Aorta (tissue), 5 donors: ENCODE results near the gene CCDC148. TPM values are rescaled to one million over a fixed set of nuclear protein-coding genes. Genes with fewer than 3 reads are reported as not detected.

Experiments
- ATAC-seq: fragments of 200-7000 bp; cut with Tn5 transposase; one replicate; pipeline ENCODE4 v1.9.1; 2022; ENCODE audit warnings: moderate library complexity; ENCODE audit not compliant: low FRiP score
- DNase-seq, 2 donors: peaks; one replicate each; pipeline ENCODE4 v3.0.0-alpha.2; 2020
- H3K27ac ChIP-seq, 2 donors: one replicate each; pipeline ENCODE4 v1.5.1; 2013; ENCODE audit warnings: low read length in 2 of 2, mild to moderate bottlenecking in 2 of 2, moderate library complexity in 2 of 2, control low read depth in 1 of 2, inconsistent platforms in 1 of 2, low read depth in 1 of 2
- H3K27me3 ChIP-seq, 2 donors: one replicate each; pipeline ENCODE4 v1.6.1; 2013; ENCODE audit warnings: control low read depth in 1 of 2, low read length in 1 of 2, mild to moderate bottlenecking in 1 of 2, moderate library complexity in 1 of 2; ENCODE audit not compliant: insufficient read depth in 2 of 2, control insufficient read depth in 1 of 2
- H3K36me3 ChIP-seq, 2 donors: one replicate each; pipeline ENCODE4 v1.6.1; 2013; ENCODE audit warnings: control low read depth in 1 of 2, low read length in 1 of 2, mild to moderate bottlenecking in 1 of 2; ENCODE audit not compliant: insufficient read depth in 2 of 2, control insufficient read depth in 1 of 2
- H3K4me1 ChIP-seq, 2 donors: one replicate each; pipeline ENCODE4 v1.6.1; 2013; ENCODE audit warnings: low read length in 2 of 2, control low read depth in 1 of 2, mild to moderate bottlenecking in 1 of 2, moderate library complexity in 1 of 2; ENCODE audit not compliant: insufficient read depth in 2 of 2, control insufficient read depth in 1 of 2
- H3K4me3 ChIP-seq, 2 donors: one replicate each; pipeline ENCODE4 v1.5.1; 2013; ENCODE audit warnings: low read length in 2 of 2, control low read depth in 1 of 2, mild to moderate bottlenecking in 1 of 2
- H3K9me3 ChIP-seq: one replicate; pipeline ENCODE4 v1.6.1; 2013; ENCODE audit warnings: mild to moderate bottlenecking, low read length; ENCODE audit not compliant: control insufficient read depth
- WGBS, 2 donors: extraction: QIAGEN DNeasy Blood & Tissue Kit; methylation state at CpG; one replicate each; pipeline ENCODE4 v1.1.7; 2013; 5-methylcytosine and 5-hydroxymethylcytosine counted together
- intact Hi-C, 2 donors: fragments of 100-400 bp; cut with DNase I; formaldehyde crosslinking; loops; one replicate each; pipeline versions ENCODE4 v1.14.2 to v1.15.0; 2022
- polyA plus RNA-seq, 2 donors: library from polyadenylated mRNA; stranded (reverse); fragments of 200-250 nt; gene quantifications; one replicate each; pipeline ENCODE4 v1.2.3, GENCODE V29; 2013
- total RNA-seq, 2 donors: library from RNA; stranded (reverse); fragmentation: NEBNext Ultra II Directional; extraction: Animal tissue kit (Norgen Biotek cat#: 25700); gene quantifications; one replicate each; pipeline ENCODE4 v1.2.1, GENCODE V29; 2021
- donor health status: healthy with polysubstance abuse.
- donor health status: Bipolar disorder and iron deficiency.
- donor health status: DM: no; HTN: no; CAD: no.
- donor health status: DM: no; HTN: no; CAD: no.
- donor health status: DM: yes; HTN: yes; CAD: no.

Gene CCDC148
- total and polyA plus RNA-seq, 4 donors = 0.41 to 1.6 (median 0.52) TPM; not detected in 1

GRCh38 chr2:158255257-158255656 is 201.3 kb downstream of the CCDC148 start:
- ATAC-seq = no peak
- intact Hi-C loops = no loop called here
- no peak for DNase-seq
- Histone ChIP-seq H3K27ac (no peak overlapping the region), H3K4me3 (no peak overlapping the region), H3K9me3 (no peaks in the 10 kb centered on the region), H3K27me3 (no peaks in the 10 kb centered on the region), H3K4me1 (no peaks in the 10 kb centered on the region), H3K36me3 (no peaks in the 10 kb centered on the region)
- 71% methylated on average over 2 of the region's 2 CpGs for WGBS, 2 donors

- ATAC-seq (no peak), DNase-seq (no peak)
- no peak overlapping the region for H3K4me3 ChIP-seq
- H3K27ac ChIP-seq = no peak overlapping the region
- no peaks in the 10 kb centered on the region for H3K9me3 ChIP-seq
- H3K4me1 ChIP-seq = no peaks in the 10 kb centered on the region
- no peaks in the 10 kb centered on the region for H3K27me3 ChIP-seq
- WGBS, 2 donors = 55 to 69% methylated on average over 1 of the region's 1 CpG
- H3K36me3 ChIP-seq = no peaks in the 10 kb centered on the region
- intact Hi-C loops = no loop called here
These were observed 203.4 kb downstream of the CCDC148 start for GRCh38 chr2:158253170-158253569.

- Histone ChIP-seq H3K4me1 (no peaks in the 10 kb centered on the region), H3K27me3 (no peaks in the 10 kb centered on the region), H3K9me3 (no peaks in the 10 kb centered on the region), H3K4me3 (no peak overlapping the region), H3K36me3 (no peaks in the 10 kb centered on the region), H3K27ac (no peak overlapping the region)
- DNase-seq (no peak), ATAC-seq (no peak)
- intact Hi-C loops = no loop called here
- WGBS, 2 donors = 67 to 74% methylated on average over 3 of the region's 3 CpGs
These were observed 205.2 kb downstream of the CCDC148 start for GRCh38 chr2:158251356-158251755.

GRCh38 chr2:158243392-158243791 is 213.2 kb downstream of the CCDC148 start:
- intact Hi-C loops = loop anchor here in 1 of 2 donors (10.0 kb wide), 1 partner anchor 1109 kb away; no protein-coding TSS in a partner anchor
- H3K9me3 ChIP-seq = no peaks in the 10 kb centered on the region
- H3K27ac ChIP-seq = no peak overlapping the region
- no peaks in the 10 kb centered on the region for H3K4me1 ChIP-seq
- H3K4me3 ChIP-seq = no peak overlapping the region
- no peak for DNase-seq
- WGBS, 2 donors = 61 to 79% methylated on average over 4 of the region's 4 CpGs
- no peak for ATAC-seq
- no peaks in the 10 kb centered on the region for H3K36me3 ChIP-seq
- no peaks in the 10 kb centered on the region for H3K27me3 ChIP-seq

GRCh38 chr2:158242280-158242679 is 214.3 kb downstream of the CCDC148 start:
- intact Hi-C loops = loop anchor here in 1 of 2 donors (10.0 kb wide), 1 partner anchor 1107 kb away; no protein-coding TSS in a partner anchor
- ATAC-seq (no peak), DNase-seq (no peak)
- 55 to 57% methylated on average over 2 of the region's 2 CpGs for WGBS, 2 donors
- no peaks in the 10 kb centered on the region for H3K27me3 ChIP-seq
- no peaks in the 10 kb centered on the region for H3K36me3 ChIP-seq
- H3K4me3 ChIP-seq = no peak overlapping the region
- no peaks in the 10 kb centered on the region for H3K9me3 ChIP-seq
- H3K27ac ChIP-seq = no peak overlapping the region
- no peaks in the 10 kb centered on the region for H3K4me1 ChIP-seq

- ATAC-seq = no peak
- DNase-seq = no peak
- no peaks in the 10 kb centered on the region for H3K36me3 ChIP-seq
- 47% methylated on average over 2 of the region's 2 CpGs for WGBS, 2 donors
- no peaks in the 10 kb centered on the region for H3K27me3 ChIP-seq
- intact Hi-C loops = loop anchor here in 1 of 2 donors (10.0 kb wide), 1 partner anchor 1106 kb away; no protein-coding TSS in a partner anchor
- no peak overlapping the region for H3K27ac ChIP-seq
- no peak overlapping the region for H3K4me3 ChIP-seq
- H3K4me1 ChIP-seq = no peaks in the 10 kb centered on the region
- H3K9me3 ChIP-seq = no peaks in the 10 kb centered on the region
These were observed 215.6 kb downstream of the CCDC148 start for GRCh38 chr2:158240975-158241374.

- Histone ChIP-seq H3K9me3 (no peaks in the 10 kb centered on the region), H3K27ac (no peak overlapping the region), H3K4me1 (no peaks in the 10 kb centered on the region), H3K27me3 (no peaks in the 10 kb centered on the region), H3K4me3 (no peak overlapping the region), H3K36me3 (no peaks in the 10 kb centered on the region)
- WGBS, 2 donors = 80 to 81% methylated on average over 2 of the region's 2 CpGs
- DNase-seq (no peak), ATAC-seq (no peak)
- intact Hi-C loops = no loop called here
These were observed 217.3 kb downstream of the CCDC148 start for GRCh38 chr2:158239271-158239670.

GRCh38 chr2:158234497-158234896 is 222.1 kb downstream of the CCDC148 start:
- H3K27me3 ChIP-seq = no peaks in the 10 kb centered on the region
- no peak for ATAC-seq
- intact Hi-C loops = no loop called here
- no peaks in the 10 kb centered on the region for H3K36me3 ChIP-seq
- no peak for DNase-seq
- no peak overlapping the region for H3K4me3 ChIP-seq
- H3K27ac ChIP-seq = no peak overlapping the region
- WGBS, 2 donors = 89 to 94% methylated on average over 1 of the region's 1 CpG
- peaks cover 1% of the 10 kb centered on the region for H3K9me3 ChIP-seq
- H3K4me1 ChIP-seq = no peaks in the 10 kb centered on the region

GRCh38 chr2:158232476-158232875 is 224.1 kb downstream of the CCDC148 start:
- no peaks in the 10 kb centered on the region for H3K27me3 ChIP-seq
- intact Hi-C loops = no loop called here

More at GRCh38 chr2:158232476-158232875, 224.1 kb downstream of the CCDC148 start:
- Histone ChIP-seq H3K4me3 (no peak overlapping the region), H3K27ac (no peak overlapping the region), H3K4me1 (no peaks in the 10 kb centered on the region), H3K36me3 (no peaks in the 10 kb centered on the region), H3K9me3 (peaks cover 1% of the 10 kb centered on the region)
- WGBS, 2 donors = 22 to 33% methylated on average over 1 of the region's 1 CpG
- DNase-seq (no peak), ATAC-seq (no peak)
